Fibroblast of lung (primary cell): Measurements from ENCODE around the gene TMC5.
"Not testable (repeated sequence)": the region's sequence is repeated elsewhere in the genome, so short reads cannot be mapped to it uniquely, and the experiment has no call there.

Source experiments
- CTCF ChIP-seq, 2 donors: IDR thresholded peaks in 1 of 2; conservative IDR thresholded peaks in 1 of 2; 1 replicate in 1 of 2; 2 replicates in 1 of 2; pipeline ENCODE4 v1.5.1; 2011 to 2012; ENCODE audit warnings: low read length in 2 of 2, control low read depth in 1 of 2, inconsistent platforms in 1 of 2, low read depth in 1 of 2, mild to moderate bottlenecking in 1 of 2
- EZH2 ChIP-seq: IDR thresholded peaks from 2 replicates; pipeline ENCODE4 v1.5.1; 2012; ENCODE audit warnings: low read length, control low read depth, mild to moderate bottlenecking; ENCODE audit errors: missing control alignments

GRCh38 chr16:19543278-19543996 lies 125.8 kb downstream of the TMC5 start:
- not testable (repeated sequence) for TF ChIP-seq CTCF (conservative IDR thresholded peaks at IDR 0.05 in 1 of 2, IDR thresholded peaks at IDR 0.05 in 1 of 2; ENCODE audit: low read depth in 1 of 2, low read length in 2 of 2); EZH2
